HG03175 (cell line): Measurements from ENCODE around the gene KNOP1.
"Not testable (repeated sequence)": the region's sequence is repeated elsewhere in the genome, so short reads cannot be mapped to it uniquely, and the experiment has no call there.

Source experiments
- ATAC-seq: cut with Tn5 transposase; IDR thresholded peaks from one replicate; pipeline ENCODE4 v1.9.1; 2021; ENCODE audit warnings: mild to moderate bottlenecking, moderate library complexity; ENCODE audit not compliant: unreplicated experiment

The KNOP1 gene

DNA sequence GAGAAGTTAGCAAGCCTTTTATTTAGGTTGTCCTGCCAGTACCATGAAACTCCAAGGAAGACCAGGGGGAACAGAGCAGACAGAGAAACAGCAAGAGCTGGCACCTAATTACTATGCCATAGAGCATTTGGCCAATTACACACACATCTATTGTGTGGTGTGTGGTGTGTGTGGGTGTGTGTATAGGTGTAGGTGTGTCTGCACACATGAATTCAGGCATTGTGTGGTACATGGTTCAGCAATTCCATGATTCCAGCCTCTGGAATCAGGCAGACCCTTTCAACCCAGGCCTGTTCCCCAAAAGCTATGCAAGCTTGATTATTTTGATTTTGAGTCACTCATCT, 25.8 kb upstream of the KNOP1 start:
- no peak for ATAC-seq

DNA sequence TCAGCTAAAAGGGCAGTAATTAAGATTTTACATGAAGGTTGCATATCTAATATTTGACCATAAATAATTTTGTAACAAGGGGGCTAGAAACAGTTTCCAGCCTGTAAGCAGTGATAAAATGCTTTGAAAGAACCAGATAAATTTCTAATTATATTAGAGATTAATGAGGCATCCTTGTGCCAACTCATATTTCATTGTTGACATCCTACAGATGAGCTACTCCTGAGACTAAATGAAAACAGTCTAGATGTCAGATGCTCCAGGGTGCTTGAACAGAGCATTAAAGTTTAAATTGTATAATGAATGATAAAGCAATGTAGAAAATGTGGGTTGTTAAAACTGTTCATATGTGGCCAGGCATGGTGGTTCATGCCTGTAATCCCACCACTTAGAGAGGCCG, 23.3 kb upstream of the KNOP1 start:
- ATAC-seq: no peak

DNA sequence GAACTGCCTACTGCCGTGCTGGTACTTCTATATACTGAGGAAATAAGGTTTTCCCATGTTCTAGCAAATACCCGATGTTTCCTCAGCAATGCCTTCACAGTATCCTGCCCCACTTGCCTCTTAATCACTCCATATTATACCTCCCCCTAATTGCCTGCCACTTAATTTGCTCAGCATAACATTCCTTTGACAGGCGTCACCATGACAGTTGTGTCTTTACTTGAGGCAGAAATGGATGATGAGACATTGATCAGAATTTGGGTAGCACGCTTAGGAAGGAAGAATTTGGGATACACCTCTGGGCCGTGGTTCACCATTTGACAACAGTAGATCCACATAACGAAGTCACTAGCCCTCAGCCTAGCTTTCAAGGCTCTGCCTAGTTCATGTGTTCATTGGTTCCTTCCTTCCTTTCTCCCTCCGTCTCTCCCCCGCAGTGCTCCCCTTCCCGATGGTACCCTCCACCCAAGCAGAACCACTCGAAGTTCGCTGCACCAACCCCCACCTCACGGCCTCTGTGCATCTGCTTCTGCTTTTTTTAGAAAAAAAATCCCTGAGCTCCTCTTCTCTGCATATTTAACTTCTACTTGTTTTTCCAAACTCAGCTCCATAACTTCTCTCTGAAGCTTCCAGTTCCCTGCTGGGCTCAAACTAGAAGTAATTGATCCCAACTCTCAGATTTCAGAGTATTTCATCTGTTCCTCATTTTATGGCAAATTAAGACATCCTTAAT, 19.4 kb upstream of the KNOP1 start:
- ATAC-seq: no peak

DNA sequence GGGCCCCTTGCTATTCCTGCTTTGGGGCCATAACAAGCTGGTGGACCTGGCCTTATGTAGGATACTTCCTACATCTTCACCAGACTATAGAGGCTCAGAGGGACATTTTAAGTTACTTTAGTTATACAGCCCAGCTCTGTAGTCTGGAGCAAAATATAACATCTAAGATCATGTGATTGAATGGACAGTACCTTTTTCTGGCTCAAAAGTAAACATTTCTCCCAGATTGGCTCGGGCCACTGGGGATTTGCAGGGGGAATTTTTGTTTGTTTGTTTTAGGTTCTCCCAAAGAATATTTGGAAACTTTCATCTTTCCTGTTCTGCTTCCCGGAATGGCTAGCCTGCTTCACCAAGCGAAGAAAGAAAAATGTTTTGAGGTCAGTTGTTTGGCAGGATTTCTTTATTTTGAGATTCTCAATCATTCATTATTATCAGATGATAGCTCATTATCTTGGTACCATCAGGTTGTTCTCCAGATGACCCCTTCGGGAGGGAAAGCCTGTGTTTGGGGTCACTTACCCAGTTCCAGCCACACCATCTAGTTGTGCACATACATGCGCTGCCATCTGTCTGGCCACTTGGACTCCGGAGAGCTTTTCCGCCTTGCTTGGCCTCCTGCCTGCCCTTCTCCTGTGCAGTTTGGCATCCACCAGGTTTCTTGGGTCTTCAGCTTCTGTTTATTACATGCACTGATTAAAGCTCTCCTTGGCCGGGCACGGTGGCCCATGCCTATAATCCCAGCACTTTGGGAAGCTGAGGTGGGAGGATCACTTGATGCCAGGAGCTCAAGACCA, 17.2 kb upstream of the KNOP1 start:
- ATAC-seq: no peak

DNA sequence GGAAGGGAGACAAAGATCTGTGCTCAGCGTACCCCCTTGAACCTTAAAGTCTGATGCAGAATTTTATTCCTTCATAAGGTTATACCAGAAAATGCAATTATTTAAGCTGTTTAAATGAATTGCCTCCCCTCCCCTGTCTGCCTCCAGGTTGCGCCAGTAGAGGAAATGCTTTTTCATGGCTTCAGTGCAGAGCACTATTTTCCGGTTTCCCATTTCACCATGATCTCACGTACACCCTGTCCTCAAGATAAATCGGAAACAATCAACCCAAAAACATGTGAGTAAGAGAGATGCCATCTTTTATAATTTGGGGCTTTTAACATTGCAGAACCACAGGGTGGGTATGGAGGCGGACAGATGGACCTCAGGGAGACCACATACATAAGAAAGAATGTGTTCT, 15.5 kb upstream of the KNOP1 start:
- no peak for ATAC-seq

DNA sequence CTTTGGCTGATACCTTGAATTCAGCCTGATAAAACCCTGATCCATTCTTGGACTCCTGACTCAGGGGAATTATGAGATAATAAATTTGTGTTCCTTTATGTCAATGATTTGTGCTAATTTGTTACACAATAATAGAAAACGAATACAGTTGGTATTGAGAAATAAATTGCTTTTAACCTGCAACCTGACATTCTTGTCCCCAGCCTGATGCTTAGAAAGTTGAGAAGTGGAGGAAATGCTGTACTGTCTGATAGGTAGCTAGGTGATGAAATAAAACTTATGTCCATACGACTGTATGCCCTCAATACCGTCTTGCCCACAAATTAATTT, 10.6 kb upstream of the KNOP1 start:
- ATAC-seq: no peak

DNA sequence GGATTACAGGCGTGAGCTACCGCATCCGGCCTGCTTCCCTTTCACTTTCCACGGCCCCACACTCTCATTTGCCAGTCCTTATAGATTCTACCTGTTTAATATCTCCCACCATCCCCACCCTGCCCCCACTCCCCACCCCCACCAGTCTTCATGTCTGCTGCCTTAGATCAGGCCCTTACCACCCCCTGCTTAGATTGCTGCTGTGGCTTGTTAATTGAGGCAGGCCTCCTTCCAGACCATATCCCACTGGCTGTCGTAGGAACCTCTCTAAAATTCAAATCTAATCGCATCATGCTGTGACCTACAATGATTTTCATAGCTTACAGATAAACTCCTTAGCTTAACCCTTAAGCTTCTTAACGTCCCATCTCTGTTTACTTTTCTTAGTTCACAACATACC, 5.0 kb upstream of the KNOP1 start:
- ATAC-seq: no peak

DNA sequence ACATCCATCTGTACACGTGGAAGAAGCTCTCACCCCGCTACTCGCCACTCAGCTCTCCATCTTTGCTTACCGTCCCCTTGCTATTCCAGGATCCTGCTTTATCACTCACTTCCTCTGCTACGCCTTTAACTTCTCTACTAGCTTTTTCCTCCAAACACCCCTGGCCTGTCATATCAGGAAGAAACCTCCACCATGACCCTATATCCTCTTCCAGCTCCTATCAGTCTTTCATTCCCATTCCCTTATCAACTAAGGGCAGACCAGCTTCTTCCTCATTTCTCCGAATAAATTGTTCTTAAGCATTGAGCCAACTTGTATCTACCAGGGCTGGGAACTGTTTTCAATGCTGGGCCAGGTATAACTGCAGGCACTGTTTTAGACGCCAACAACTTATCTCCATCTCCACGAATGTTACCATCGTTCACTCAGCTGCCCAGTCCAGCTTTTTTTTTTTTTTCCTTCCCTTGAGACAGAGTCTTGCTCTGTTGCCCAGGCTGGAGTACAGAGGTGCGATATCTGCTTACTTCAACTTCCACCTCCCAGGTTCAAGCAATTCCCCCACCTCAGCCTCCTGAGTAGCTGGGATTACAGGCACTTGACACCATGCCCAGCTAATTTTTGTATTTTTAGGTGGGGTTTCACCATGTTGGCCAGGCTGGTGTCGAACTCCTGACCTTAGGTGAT, 4.4 kb upstream of the KNOP1 start:
- no peak for ATAC-seq

DNA sequence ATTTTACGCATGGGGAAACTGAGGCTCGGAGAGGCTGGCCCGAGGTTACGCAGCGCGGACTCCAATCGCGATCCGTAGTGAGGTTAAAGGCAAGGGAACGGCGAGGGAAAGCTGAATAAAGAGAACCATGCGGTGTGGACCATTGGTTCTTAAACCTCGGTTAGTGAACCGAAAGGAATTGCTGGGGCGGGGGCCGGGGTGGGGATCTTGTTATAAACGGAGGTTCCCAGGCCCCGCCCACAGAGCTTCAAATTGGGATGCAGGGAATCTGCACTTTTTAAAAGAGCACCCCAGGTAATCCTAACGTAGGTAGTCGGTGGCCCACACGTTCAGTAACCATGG, 568 bp upstream of the KNOP1 start:
- no peak for ATAC-seq

DNA sequence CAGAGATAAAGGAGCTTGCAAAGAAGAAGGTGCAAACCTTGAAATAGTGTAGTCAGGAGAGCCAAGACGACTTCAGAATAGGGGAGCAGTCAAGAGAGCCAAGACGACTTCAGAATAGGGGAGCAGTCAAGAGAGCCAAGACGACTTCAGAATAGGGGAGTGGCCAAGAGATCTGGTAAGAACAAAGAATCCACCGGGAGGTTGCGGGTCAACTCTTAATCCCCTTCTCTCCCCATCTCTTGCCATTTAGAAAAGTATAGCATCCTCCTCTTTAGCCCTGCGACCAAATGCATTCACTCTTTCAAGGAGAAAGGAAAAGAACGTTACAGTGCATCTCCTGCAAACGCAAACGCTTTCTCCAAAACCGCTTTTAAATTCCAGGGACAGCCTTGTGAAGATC, 713 bp downstream of the KNOP1 start:
- no peak for ATAC-seq

DNA sequence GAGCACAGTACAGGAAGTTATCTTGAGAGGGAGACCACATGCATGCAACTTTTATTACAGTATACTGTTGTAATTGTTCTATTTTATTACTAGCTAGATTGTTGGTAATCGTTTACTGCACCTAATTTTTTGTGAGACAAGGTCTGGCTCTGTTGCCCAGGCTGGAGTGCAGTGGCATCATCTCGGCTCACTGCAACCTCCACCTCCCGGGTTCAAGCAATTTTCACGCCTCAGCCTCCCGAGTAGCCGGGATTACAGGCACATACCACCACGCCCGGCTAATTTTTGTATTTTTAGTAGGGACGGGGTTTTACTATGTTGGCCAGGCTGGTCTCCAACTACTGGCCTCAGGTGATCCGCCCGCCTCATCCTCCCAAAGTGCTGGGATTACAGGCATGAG, 1.3 kb downstream of the KNOP1 start:
- not testable (repeated sequence) for ATAC-seq

DNA sequence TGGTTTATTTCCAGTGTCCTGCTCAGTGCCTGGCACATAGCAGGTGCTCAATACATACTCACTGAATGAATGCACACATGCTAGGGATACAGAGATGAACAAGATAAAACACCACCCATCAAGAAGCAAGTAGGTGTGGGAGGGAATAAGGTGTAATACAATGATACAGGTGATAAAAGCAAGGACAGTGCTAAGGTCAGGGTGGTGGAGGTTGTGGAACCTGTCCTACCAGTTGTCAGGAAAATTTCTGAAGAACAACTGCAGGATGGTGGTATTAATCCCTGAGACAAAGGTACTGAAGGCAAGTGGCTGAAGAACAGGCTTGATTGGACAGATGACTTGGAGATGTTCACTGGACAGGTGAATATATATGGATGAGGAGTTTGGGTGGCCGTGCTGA, 1.8 kb downstream of the KNOP1 start:
- ATAC-seq: no peak

DNA sequence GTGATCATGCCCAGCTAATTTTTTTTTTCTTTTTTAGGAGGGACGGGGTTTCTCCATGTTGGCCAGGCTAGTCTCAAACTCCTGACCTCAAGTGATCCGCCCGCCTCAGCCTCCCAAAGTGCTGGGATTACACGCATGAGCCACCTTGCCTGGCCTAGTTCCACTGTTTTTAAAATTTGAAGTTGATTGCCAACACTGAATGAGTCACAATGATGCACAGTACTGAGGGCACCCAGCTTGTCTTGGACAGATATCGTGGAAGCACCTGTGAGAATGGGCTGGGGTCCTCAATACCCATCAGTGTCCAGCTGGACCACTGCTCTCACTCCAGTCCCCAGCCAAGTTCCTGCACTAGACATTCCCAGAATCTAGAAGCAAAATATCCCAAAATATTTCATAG, 2.5 kb downstream of the KNOP1 start:
- ATAC-seq: no peak

DNA sequence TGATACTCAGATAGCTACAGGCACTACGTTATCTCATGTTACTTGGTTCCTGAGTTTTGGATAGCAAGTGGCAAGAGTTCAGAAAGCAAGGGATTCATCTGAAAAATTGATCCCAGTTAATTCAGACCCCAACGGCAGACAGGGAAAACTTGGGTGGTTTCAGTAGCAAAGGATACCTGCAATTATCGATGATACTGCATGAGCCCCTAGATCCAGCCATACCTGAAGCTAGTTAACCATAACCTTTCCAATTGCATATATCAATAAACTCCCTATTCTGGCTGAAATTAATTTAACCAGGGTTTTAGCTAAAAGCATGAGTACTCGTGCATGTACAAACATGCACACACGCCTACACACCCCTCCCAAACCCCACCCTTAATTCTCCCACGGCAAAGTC, 4.3 kb downstream of the KNOP1 start:
- ATAC-seq: no peak

DNA sequence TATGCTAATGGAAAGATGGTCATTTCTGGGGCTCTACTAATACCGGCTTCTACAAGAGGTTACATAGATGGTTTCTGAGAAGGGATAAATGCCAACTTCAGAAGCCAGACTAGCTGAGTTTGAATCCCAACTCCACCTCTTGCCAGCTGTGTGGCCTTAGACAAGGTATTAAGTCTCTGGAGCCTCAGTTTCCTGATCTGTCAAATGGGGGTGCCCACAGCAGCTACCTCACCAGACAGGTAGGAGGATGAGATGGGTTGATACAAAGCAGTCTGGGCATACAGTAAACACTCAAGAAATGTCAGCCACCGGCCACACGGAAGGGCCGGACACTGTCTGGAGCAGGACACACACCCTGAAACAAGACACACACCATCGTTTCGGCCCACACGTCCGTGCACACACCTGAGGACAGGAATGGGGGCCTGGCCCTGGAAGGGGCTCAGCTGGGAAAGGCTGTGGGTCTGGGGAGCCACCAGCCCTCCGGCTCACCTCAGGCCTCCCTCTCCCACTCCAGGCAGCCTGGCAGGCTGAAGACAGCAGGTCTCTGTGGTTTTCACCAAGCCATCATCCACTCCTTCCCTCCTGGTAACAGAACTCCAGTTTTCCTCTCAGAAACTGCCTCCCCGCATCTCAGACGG, 5.5 kb downstream of the KNOP1 start:
- ATAC-seq: no peak

DNA sequence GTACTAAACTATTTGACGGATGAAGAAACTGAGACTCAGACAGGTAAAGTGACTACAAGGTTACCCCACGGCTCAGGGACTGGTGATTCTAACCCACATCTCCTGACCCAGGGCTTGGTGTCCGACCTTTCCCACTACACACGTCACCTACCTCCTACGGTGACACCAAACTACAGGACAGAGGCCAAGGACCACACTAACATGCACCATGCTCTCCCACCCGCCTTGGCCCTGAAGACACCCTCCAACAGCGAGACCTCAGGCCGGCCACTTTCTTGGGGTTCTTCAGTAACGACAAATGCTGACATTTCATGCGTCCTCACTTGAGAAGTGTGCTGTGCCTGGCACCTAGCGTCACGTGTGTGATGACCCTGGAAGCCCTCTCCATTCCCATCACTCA, 6.4 kb downstream of the KNOP1 start:
- ATAC-seq: no peak

DNA sequence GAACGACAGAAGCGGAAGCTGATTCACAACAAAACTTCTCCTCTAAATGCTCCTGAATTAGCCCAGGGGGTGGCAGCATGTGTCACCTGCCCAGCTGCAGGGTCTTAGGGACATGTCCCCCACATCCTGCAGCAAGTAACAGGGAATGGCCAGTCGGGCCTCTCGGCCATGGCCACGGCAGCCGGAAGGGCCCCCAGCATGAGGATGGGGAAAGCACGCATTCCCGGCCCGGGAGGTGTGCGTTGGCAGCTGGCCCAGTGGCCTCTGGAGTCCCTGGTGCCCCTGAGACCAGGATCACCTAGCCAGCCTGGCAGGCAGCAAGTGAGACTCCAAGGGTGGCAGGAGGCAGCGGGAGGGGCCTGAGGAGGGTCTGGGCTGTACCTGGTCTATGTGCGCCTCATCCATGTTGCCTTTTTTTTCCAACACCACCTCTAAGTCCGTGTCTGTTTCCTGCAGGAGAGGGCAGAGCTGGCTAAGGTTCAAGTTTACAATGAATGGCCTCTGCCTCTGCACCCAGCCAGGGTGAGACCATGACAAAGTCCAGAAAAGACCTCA, 7.0 kb downstream of the KNOP1 start:
- no peak for ATAC-seq

DNA sequence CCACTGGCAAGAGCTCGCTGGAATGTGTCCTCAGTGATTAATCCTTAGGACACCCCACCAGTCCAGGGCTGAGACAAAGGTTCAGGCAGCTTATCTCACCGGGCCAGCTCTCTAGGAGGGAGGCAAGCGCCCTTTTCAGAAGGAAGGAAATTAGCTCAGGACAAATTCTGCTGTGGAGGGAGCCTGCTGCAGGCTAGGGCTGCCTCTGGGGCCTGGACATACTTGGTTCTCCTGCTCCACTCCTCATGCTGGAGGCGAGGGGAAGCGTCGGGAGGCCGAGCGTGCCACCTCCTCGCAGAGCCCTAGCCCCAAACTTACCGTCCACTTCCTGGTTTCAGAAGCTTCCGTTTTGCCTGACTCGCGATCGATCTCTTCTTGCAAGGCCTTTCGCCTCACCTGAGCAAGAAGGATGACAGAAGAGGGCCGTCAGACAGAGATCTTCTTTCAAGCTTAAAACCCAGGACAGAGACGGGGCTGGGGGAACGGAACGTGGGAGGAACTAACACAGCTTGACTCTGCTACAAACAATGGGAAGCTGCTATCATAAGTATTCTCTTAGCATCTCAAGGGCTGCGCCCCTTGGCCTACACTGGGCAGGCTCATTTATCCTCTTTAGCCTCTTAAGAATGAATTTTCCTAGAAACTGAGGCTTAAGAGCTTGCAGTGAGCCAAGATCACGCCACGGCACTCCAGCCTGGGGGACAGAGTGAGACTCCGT, 7.7 kb downstream of the KNOP1 start:
- no peak for ATAC-seq

DNA sequence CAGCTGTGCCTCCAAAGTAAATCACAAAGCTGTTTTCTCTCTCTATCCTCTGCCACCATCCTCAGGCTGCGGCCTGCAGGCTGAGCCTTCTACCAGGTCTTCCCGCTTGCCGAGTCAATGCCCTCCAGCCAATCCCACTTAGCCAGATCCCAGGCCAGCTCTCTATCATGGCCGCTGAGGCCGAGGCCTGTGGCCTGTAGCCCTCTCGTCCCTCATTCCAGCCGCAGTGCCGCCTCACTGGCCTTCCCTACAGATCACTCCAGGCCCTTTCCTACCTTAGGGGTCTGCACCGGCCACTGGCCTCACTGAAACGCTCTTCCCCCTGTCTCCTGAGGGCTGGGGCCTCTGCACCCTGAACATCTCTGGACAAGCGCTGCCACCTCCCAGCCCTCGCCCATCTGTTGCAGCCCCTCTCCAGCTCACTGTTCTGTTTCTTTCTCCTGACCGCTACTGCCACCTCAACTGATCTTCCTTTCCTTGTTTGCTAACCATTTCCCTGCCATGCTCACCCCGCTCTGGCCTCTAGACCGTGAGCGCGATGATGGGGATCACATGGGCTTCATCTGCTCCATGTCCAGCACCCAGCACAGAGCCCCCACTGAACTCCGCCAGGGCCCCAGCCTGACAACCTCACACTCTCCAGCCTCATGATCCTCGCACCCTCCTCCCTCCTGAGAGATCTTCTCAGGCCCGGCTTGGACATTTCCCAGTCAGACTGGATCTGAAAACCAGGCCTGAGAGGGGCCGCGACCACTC, 8.5 kb downstream of the KNOP1 start:
- ATAC-seq: no peak
